Activated CD8-positive, alpha-beta memory T cell treated with anti-CD3 and anti-CD28 coated beads for 36 hours (primary cell): ENCODE data around the gene ZFR. TPM values are rescaled to one million over a fixed set of nuclear protein-coding genes. Genes with fewer than 3 reads are reported as not detected.
"Not testable (repeated sequence)": the region's sequence is repeated elsewhere in the genome, so short reads cannot be mapped to it uniquely, and the experiment has no call there.

Experiments
- CTCF ChIA-PET: fragments of 350-600 bp; sonication (Branson Sonifier 250); formaldehyde crosslinking; loops from one replicate; lab custom pipeline; 2021; ENCODE audit warnings: antibody characterized with exemption; lab: Charles Lee
- POLR2A ChIA-PET: fragments of 350-600 bp; sonication (Branson Sonifier 250); formaldehyde crosslinking; loops from one replicate; lab custom pipeline; 2021; ENCODE audit warnings: antibody characterized with exemption; lab: Charles Lee
- total RNA-seq, 2 experiments: library from RNA; stranded (reverse); gene quantifications; one replicate each; pipeline ENCODE4 v1.2.3, GENCODE V29; 2021

The ZFR gene
- total RNA-seq, 2 experiments from 2014 or later: 75.9 to 77.4 TPM

DNA sequence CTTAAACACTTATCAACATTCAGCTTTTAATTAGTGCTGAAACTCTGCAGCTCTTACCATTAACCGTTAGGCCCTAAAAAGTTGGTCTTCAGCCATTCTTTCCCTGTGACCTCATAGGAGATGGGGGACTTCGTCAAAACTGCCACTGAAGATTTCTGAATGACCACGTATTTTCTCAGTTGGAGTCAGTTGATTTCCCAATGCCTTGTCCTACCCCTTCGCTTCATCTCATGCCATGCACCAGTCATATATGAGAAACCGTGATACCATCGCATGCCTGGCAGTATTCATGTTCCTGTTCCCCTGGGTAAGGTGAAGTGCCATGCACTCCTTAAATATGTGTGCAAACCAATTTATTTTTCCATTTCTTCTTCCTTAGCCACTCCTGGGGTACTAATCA, 10.8 kb upstream of the ZFR start:
- ChIA-PET CTCF (no interaction called here), POLR2A (no interaction called here)

DNA sequence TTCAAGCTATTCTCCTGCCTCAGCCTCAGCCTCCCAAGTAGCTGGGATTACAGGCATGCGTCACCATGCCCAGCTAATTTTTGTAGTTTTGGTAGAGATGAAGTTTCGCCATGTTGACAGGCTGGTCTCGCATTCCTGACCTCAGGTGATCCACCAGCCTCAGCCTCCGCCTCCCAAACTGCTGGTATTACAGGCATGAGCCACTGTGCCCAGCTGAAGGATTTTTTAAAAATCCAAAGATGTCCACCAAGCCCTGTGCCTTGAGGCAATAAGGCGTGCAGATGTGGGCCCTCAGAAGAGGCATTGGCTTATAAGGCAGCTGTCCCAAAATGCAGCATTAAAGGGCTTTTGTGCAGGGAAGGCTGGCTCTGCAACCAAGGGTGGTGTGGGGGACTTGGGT, 10.3 kb upstream of the ZFR start:
- CTCF ChIA-PET: interaction anchor here (0.8 to 0.9 kb wide), 2 partner anchors 34 to 135 kb away, joined by 3 read pairs; no protein-coding TSS in a partner anchor

DNA sequence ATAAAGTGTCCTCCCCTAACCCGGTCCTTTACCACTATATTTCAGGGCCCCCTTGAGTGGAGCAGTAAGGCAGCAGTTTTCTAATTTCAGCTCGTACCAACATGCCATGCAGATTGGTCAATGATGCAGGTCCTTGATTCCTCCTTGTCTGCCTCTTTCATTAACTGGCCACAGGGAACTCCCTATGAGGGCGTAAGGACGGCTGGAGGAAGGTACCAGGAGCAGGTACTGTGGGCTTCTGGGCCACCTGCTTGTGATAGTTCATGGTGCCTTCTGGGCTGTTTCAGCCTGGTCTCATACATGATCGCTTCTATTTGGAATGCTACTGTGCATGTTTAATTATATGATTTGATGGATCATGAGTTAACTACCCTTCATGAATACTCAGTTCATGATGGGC, 9.4 kb upstream of the ZFR start:
- POLR2A ChIA-PET: no interaction called here
- CTCF ChIA-PET: no interaction called here

More for the DNA sequence above, 10.3 kb upstream of the ZFR start:
- POLR2A ChIA-PET: no interaction called here

DNA sequence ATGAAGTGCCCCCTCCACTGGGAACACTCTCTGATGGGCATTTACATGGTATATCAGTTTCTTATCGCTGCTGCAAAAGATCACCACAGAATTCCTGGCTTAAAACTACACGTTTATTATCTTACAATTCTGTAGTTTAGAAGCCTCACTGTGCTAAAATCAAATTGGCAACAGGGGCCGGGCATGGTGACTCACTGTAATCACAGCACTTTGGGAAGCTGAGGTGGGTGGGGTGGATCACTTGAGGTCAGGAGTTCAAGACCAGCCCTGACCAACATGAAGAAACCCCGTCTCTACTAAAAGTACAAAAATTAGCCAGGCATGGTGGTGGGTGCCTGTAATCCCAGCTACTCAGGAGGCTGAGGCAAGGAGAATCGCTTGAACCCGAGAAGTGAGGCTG, 7.8 kb upstream of the ZFR start:
- CTCF ChIA-PET: interaction anchor here (2.3 kb wide), 1 partner anchor 38 kb away, joined by 4 read pairs; no protein-coding TSS in a partner anchor
- POLR2A ChIA-PET: not testable (repeated sequence)

DNA sequence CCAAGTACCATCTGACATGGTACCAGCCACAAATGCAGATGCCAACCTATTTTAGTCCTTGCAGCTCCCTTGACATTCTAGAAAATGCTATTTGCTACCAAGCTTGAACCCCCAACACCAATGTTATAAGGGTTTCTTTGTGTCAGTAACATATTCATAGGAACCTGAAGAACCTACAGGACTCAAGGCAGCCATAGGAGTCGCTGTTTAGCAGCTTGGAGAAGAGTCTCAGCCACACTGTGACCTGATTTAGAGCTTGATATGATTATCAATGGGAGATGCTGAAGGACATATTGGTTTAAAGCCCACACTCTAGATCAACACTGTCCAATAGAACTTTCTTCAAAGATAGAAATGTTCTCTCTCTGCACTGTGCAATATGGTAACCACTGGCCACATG, 6.4 kb upstream of the ZFR start:
- CTCF ChIA-PET: interaction anchor here (2.3 kb wide), 1 partner anchor 39 kb away, joined by 4 read pairs; no protein-coding TSS in a partner anchor
- POLR2A ChIA-PET: no interaction called here

DNA sequence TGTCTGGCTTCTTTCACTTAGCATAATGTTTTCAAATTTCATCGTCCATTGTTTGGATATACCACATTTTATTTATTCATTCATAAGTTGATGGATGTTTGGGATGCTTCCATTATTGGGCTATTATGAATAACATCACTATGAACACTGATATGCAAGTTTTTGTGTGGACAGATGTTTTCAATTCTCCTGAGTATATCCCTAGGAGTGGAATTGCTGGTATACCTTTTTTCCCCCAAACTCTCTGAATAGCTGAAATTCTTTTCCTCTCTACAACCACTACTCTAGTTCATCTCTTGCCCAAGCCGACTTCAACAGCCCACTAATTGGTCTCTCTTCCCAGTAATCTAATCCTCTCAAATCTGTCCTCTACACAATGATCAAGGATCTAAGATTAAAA, 4.7 kb upstream of the ZFR start:
- ChIA-PET POLR2A (no interaction called here), CTCF (interaction anchor here (1.2 kb wide), 1 partner anchor 38 kb away, joined by 4 read pairs; no protein-coding TSS in a partner anchor)

DNA sequence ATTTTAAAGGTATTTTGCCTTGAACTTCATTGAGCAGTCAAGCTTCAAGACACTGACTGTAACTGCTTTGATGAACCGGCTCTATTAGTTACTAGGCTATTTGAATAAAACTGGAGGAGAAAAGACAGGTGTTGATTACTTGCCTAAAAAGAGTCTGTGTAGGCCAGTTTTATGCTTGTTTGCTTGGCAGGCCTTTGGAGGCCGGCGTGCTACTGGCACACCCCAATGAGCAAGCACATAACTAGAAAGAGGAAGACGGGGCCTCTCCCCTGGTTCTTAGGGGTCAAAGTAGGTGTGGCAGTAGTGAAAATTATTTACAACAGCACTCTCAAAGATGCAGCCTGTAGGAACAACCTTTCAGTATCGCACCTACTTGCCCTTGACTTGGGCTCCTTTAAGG, 2.1 kb upstream of the ZFR start:
- ChIA-PET POLR2A (no interaction called here), CTCF (no interaction called here)

DNA sequence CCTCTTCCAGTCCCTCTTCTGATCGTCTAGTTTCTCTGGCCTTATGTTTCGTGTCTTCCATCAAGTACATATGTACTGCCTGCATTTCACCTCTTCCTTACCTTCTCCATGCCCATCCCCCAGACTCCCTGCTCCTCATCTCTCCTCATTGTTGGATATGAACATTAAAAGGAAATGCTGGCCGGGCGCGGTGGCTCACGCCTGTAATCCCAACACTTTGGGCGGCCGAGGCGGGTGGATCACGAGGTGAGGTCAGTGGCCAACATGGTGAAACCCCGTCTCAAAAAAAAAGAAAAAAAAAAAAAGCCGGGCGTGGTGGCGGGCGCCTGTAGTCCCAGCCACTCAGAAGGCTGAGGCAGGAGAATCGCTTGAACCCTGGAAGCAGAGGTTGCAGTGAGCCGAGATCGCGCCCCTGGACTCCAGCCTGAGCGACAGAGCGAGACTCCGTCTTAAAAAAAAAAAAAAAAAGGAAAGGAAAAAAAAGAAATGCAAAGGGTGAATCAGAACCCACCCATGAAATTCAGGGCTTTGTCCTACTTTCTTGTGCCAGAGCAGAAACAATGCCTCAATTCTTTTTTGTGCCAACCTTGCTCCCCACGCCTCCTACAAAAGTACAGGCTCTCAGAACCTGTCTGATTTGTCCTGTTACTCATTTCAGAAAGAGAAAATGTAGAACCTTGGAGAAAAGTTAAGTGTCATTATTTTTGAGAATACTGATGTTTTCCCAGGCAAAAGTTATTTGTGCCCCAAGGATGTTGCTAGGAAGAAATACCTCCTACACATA, 1.5 kb upstream of the ZFR start:
- POLR2A ChIA-PET: no interaction called here
- CTCF ChIA-PET: no interaction called here

DNA sequence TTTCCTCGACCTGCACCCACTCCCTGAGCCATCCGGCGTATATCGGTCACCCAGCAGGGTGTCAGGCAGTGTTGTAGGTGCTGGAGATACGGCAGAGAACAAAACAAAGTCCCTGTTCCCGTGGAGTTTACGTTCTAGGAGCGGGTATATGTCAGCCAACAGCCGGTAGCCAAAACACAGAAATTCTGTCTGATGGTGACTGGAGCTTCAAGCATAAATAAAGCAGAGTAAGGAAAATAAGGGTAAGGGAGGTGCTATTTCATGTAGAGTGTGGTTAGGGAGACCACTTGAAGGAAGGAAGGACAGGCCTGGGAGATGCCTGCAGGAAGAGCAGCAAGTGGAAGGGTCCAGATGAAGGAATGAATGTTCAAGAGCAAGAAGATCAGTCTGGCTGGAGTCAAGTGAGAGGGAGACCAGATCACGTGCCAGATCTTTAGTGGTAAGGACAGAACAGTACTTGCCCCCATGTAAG, 783 bp upstream of the ZFR start:
- POLR2A ChIA-PET: interaction anchor here (0.8 to 1.3 kb wide), 4 partner anchors 17 to 145 kb away, joined by 3 to 6 read pairs (median 3); partner anchors contain the start of gene SUB1

DNA sequence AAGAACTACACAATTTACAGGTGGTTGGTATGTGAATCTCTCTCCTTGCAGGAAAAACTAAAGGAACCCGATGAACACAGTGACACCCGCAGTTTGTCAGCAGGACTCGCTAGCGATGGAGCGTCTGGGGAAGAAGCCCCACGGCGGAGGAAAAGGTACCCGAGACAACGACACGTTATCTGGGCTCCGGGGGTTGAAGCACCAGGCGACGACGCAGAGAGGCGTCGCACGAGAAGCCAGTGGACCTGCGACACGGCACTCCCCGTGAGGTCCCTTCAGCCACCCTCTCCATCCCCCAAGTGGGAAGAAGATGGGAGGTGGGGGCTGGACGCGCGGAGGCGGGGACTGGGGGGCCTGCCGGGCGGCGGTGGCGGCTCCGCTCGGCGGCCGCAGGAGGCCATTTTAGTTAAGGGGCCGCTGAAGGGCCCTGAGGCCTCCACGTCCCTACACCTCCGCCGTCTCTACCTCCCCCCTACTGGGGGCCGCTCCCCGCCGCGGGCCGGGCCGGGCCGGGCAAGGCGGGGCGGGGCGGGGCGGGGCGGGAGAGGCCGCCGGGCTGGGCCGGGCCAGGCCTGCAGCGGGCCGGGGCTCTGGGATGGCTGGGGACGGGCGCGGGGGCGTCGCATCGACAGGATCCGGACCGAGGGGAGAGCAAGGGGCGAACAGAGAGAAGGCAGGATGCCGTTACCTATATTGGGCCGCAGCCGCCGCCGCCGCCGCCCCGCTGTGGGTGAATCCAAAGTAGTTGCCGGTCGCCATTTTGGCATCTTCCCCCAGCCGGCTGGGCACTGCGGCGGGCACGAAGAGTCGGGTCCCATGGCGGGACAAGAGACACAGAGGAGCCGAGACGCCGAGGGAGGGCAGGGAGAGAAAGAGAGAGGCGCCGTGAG, 754 bp downstream of the ZFR start:
- POLR2A ChIA-PET: interaction anchor here (0.6 to 1.3 kb wide), 8 partner anchors 19 to 146 kb away, joined by 3 to 6 read pairs (median 3); partner anchors contain the start of gene SUB1
- CTCF ChIA-PET: interaction anchor here (1.0 to 1.1 kb wide), 3 partner anchors 142 to 174 kb away, joined by 3 to 4 read pairs (median 3); partner anchors contain the start of gene SUB1

More for the DNA sequence above, 783 bp upstream of the ZFR start:
- CTCF ChIA-PET: interaction anchor here (0.7 to 1.0 kb wide), 2 partner anchors 13 to 172 kb away, joined by 3 read pairs; no protein-coding TSS in a partner anchor

DNA sequence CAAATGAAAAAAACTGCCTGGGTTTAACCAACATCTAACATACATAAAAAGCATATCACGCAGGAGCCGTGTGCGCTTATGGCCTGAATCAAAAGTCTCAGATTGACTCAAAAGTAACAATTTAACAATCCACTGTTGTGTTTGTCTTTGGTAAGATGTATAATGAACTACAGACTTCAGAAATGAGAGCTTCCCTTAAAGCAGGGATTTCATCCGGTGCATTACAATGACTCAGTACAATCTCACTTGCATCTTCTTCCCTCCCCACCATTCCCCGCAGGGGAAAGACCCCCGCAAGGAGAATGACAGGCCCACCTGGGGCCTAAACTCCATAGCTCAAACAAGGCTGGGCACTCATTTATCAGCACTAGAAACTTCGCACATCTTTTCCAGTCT, 1.4 kb downstream of the ZFR start:
- ChIA-PET CTCF (interaction anchor here (1.0 to 1.1 kb wide), 2 partner anchors 142 to 147 kb away, joined by 3 to 4 read pairs; partner anchors contain the start of gene SUB1), POLR2A (interaction anchor here (0.6 to 1.0 kb wide), 6 partner anchors 19 to 147 kb away, joined by 3 to 10 read pairs (median 4); no protein-coding TSS in a partner anchor)

DNA sequence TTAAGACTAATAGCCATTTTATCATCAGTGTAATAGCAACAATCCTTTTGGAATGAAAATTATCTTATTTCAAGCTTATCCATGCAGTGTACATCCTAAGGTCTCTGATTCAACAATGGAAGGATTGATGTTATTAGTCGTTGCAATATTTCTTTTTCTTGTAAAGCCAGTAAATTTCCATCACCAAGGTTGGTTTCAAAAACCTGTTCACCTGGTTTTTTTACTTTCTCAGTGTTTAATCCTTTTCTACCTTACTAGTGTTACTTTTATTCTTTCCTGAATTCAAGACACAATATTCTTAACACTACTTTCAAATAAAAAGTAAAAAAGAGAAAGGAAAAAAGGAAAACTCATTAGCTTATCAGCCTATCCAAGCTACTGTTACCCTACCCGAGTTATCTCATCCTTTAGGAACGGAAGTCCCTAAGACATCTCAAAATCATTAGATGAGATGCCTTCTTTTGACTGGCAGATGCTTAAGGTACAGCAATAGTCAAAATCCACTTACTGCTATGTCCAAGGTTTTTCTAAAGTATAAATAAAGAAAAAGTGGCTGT, 5.4 kb downstream of the ZFR start:
- ChIA-PET CTCF (interaction anchor here (0.7 kb wide), 1 partner anchor 266 kb away, joined by 3 read pairs; no protein-coding TSS in a partner anchor), POLR2A (interaction anchor here (0.6 kb wide), 1 partner anchor 98 kb away, joined by 9 read pairs; no protein-coding TSS in a partner anchor)

DNA sequence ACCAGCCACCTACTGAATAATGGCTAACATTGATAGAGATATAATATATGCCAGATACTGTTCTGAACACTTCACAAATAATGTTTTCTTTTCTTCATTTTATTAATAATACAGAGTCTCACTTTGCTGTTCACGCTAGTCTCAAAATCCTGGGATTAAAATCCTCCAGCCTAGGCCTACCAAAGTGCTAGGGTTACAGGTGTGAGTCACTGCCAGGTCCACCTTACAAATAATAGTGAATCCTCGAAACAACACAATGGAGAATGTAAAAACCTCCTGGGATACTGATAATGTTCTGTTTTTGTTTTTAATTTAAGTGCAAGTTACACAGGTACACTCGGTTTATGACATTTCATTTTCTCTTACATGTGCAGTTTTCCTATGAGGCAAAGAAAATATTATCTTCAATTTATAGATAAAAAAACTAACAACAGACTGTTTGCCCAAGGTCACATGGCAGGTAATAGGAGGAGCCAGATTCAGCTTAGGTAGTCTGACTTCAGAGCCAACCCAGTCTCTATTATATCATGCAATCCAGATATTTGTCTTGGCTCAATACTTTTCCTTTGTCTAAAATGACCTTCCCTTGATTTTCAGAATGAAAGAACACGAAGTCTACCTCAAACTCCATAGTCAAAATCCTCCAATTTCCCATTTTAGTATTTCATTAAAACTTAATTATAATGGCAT, 7.8 kb downstream of the ZFR start:
- POLR2A ChIA-PET: no interaction called here
- CTCF ChIA-PET: no interaction called here

DNA sequence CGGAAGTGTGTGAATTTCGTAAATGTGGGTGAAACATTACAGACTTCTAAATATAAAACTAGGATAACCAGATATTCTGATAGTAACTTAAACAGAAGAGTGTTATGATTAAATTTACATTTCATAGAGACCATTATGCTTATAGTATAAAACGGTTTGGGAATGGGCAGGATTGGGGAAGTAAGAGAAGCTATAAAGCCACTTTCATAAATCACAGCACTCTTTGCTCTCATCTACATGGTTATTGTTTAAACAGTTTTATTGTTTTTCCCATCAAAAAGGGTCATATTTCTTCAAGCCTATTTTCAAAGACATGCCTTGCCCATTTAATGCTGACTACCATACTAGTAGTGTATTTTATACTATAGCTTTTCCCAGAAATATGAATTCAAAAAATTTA, 9.2 kb downstream of the ZFR start:
- ChIA-PET CTCF (interaction anchor here (0.7 to 1.1 kb wide), 2 partner anchors 28 to 268 kb away, joined by 3 to 4 read pairs; no protein-coding TSS in a partner anchor), POLR2A (no interaction called here)

DNA sequence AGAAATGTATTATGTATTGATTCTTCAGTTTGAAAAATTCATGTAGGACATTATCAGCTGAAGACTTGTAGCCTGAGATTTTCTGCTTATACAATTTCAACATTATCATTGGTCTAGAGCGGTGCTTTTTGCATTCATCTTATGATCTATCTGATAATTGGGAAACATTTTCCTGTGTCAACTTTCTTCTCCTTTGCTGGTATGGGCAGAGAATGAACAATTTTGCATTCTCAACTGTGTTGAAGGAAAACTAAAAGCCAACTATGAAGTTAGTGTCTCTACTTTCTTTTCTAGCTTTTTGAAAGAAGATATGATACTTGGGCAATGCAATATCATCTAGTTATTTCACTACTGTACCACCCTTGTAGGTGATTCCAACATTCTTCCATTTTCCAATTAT, 10.3 kb downstream of the ZFR start:
- CTCF ChIA-PET: no interaction called here

DNA sequence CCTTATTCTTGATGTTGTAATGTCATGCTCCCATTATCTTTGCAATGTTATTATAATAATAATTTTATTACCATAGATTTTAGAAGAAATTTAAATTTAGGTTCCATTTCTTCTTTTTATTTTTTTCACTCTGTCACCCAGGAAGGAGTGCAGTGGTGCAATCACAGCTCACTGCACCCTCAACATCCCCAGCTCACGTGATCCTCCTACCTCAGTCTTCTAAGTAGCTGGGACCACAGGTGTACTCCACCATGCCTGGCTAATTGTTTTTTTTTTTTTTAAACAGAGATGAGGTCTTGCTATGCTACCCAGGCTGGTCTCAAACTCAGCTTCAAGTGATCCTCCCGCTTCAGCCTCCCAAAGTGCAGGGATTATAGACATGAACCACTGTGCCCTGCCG, 11.9 kb downstream of the ZFR start:
- ChIA-PET POLR2A (interaction anchor here (0.7 kb wide), 1 partner anchor 23 kb away, joined by 4 read pairs; no protein-coding TSS in a partner anchor), CTCF (interaction anchor here (0.8 to 1.4 kb wide), 4 partner anchors 9 to 59 kb away, joined by 3 to 4 read pairs (median 3); no protein-coding TSS in a partner anchor)

More for the DNA sequence above, 10.3 kb downstream of the ZFR start:
- POLR2A ChIA-PET: no interaction called here

DNA sequence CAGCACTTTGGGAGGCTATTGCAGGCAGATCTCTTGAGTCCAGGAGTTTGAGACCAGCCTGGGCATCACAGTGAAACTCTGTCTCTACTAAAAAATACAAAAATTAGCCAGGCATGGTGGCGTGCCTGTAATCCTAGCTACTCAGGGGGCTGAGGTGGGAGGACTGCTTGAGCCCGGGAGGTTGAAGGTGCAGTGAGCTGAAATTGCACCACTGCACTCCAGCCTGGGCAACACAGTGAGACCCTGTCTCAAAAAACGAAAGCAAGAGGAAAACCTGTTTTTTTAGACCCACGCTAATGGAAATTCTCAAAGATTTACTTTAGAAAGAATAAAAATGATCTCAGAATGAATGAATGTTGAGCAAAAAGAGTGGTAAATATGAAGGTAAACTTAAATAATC, 13.7 kb downstream of the ZFR start:
- CTCF ChIA-PET, POLR2A ChIA-PET: not testable (repeated sequence)

DNA sequence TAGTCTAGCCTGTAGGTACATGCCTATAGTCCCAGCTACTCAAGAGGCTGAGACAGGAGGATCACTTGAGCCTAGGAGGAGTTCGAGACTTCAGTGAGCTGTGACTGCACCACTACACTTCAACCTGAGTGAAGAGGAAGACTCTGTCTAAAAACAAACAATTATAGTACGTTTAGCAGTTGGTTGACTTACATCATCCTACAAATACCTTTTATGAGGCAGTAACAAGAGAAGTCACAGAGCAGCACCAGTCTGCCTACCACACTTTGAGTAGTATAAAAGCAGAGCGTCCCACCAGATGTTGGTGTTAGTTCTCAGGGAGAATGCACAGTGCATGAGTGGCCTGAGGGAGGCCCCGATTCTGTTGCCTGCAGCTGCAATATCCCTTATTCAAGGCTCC, 16.1 kb downstream of the ZFR start:
- ChIA-PET POLR2A (no interaction called here), CTCF (no interaction called here)
